H1 (cell line): Measurements from ENCODE around the gene LCN6. TPM values are rescaled to one million over a fixed set of nuclear protein-coding genes. Genes with fewer than 3 reads are reported as not detected.
"Not testable (repeated sequence)": the region's sequence is repeated elsewhere in the genome, so short reads cannot be mapped to it uniquely, and the experiment has no call there.

Experiments
- CTCF ChIA-PET: fragments of 300-600 bp; sonication (Branson Sonifier 250); formaldehyde crosslinking; loops from one replicate; lab custom pipeline; 2021; ENCODE audit not compliant: partially characterized antibody; lab: Charles Lee
- POLR2A ChIA-PET: fragments of 300-600 bp; sonication (Branson Sonifier 250); formaldehyde crosslinking; loops from one replicate; lab custom pipeline; 2021; ENCODE audit warnings: inconsistent platforms; ENCODE audit not compliant: partially characterized antibody; lab: Charles Lee
- DNase-seq, 2 experiments: peaks; one replicate each; pipeline versions ENCODE4 v3.0.0 to v3.0.0-alpha.2; 2010 to 2022; ENCODE audit warnings: low spot score in 2 of 2, low read depth in 1 of 2, mixed read lengths in 1 of 2
- FAIRE-seq: peaks from 2 replicates; lab custom pipeline; 2011; peaks lifted over from hg19 to GRCh38; lab: Jason Lieb, UNC
- H2AFZ ChIP-seq: 2 replicates; pipeline ENCODE4 v1.8.1; 2012; ENCODE audit warnings: low read length, inconsistent platforms
- H2AK5ac ChIP-seq: 2 replicates; pipeline ENCODE4 v1.6.1; 2013; ENCODE audit warnings: low read depth, low read length
- H2BK120ac ChIP-seq: replicated peaks from 2 replicates; pipeline ENCODE3; 2013; ENCODE audit warnings: low read depth, low read length, inconsistent platforms
- H2BK12ac ChIP-seq: 2 replicates; pipeline ENCODE4 v1.6.1; 2013; ENCODE audit warnings: low read depth, low read length
- H2BK15ac ChIP-seq: 2 replicates; pipeline ENCODE4 v1.6.1; 2013; ENCODE audit warnings: low read length
- H2BK20ac ChIP-seq: 2 replicates; pipeline ENCODE4 v1.6.1; 2013; ENCODE audit warnings: low read length
- H2BK5ac ChIP-seq: 2 replicates; pipeline ENCODE4 v1.6.1; 2013; ENCODE audit warnings: low read depth, low read length
- H3K14ac ChIP-seq: 2 replicates; pipeline ENCODE4 v1.6.1; 2013; ENCODE audit warnings: inconsistent platforms; ENCODE audit not compliant: insufficient read length
- H3K18ac ChIP-seq: 2 replicates; pipeline ENCODE4 v1.6.1; 2013; ENCODE audit warnings: low read length; ENCODE audit errors: extremely low read depth
- H3K23ac ChIP-seq: 2 replicates; pipeline ENCODE4 v1.6.1; 2013; ENCODE audit warnings: inconsistent platforms; ENCODE audit not compliant: insufficient read length
- H3K23me2 ChIP-seq: 2 replicates; pipeline ENCODE4 v1.6.1; 2013; ENCODE audit warnings: low read depth, low read length
- H3K27ac ChIP-seq: 2 replicates; pipeline ENCODE4 v1.6.1; 2011; ENCODE audit warnings: low read depth, low read length, inconsistent platforms
- H3K27me3 ChIP-seq, 4 experiments: replicated peaks in 1 of 4; 1 replicate in 1 of 4; 2 replicates in 3 of 4; pipeline versions ENCODE4 v1.6.1 to v1.8.1; 2011 to 2013; ENCODE audit warnings: low read length in 3 of 4, mild to moderate bottlenecking in 3 of 4, inconsistent platforms in 2 of 4, mixed read lengths in 2 of 4, moderate library complexity in 1 of 4; ENCODE audit not compliant: control insufficient read depth in 3 of 4, insufficient read depth in 3 of 4; ENCODE audit errors: extremely low read depth in 1 of 4
- H3K36me3 ChIP-seq, 4 experiments: 2 replicates each; pipeline versions ENCODE4 v1.6.1 to v1.8.1; 2011 to 2013; ENCODE audit warnings: mild to moderate bottlenecking in 4 of 4, low read length in 3 of 4, moderate library complexity in 2 of 4, control low read depth in 1 of 4, inconsistent platforms in 1 of 4; ENCODE audit not compliant: insufficient read depth in 4 of 4, control insufficient read depth in 2 of 4
- H3K4ac ChIP-seq: replicated peaks from 2 replicates; pipeline ENCODE3; 2013; ENCODE audit warnings: low read length, low read depth, mixed read lengths, inconsistent platforms; ENCODE audit not compliant: insufficient read length
- H3K4me1 ChIP-seq, 4 experiments: replicated peaks in 1 of 4; 1 replicate in 1 of 4; 2 replicates in 3 of 4; pipeline versions ENCODE4 v1.6.1 to v1.8.1; 2011 to 2013; ENCODE audit warnings: low read length in 3 of 4, inconsistent platforms in 2 of 4, mixed read lengths in 1 of 4; ENCODE audit not compliant: insufficient read depth in 4 of 4, control insufficient read depth in 3 of 4
- H3K4me2 ChIP-seq, 2 experiments: 2 replicates each; pipeline versions ENCODE4 v1.6.1 to v1.8.1; 2011 to 2013; ENCODE audit warnings: low read depth in 2 of 2, low read length in 2 of 2, control low read depth in 1 of 2, inconsistent platforms in 1 of 2, mild to moderate bottlenecking in 1 of 2; ENCODE audit not compliant: insufficient read depth in 1 of 2
- H3K4me3 ChIP-seq, 4 experiments: fragments of 200-600, 300-600 bp in 1 of 4; sonication (generic), shearing (Covaris generic), sonication (Bioruptor Twin) in 1 of 4; 2 replicates each; pipeline versions ENCODE4 v1.5.1 to v1.8.1; 2011 to 2016; ENCODE audit warnings: low read length in 4 of 4, low read depth in 3 of 4, control low read depth in 2 of 4, inconsistent platforms in 2 of 4, mild to moderate bottlenecking in 2 of 4, mixed read lengths in 1 of 4, moderate library complexity in 1 of 4; ENCODE audit not compliant: insufficient read depth in 2 of 4; ENCODE audit errors: extremely low read depth in 1 of 4
- H3K56ac ChIP-seq: replicated peaks from 2 replicates; pipeline ENCODE3; 2013; ENCODE audit warnings: low read depth, mild to moderate bottlenecking, mixed read lengths, low read length, inconsistent platforms; ENCODE audit not compliant: insufficient read length
- H3K79me1 ChIP-seq: 2 replicates; pipeline ENCODE4 v1.6.1; 2013; ENCODE audit warnings: low read depth, low read length, control low read depth
- H3K79me2 ChIP-seq, 2 experiments: 2 replicates each; pipeline versions ENCODE4 v1.6.1 to v1.8.1; 2012 to 2013; ENCODE audit warnings: low read length in 2 of 2, mild to moderate bottlenecking in 2 of 2, inconsistent platforms in 1 of 2; ENCODE audit not compliant: insufficient read depth in 2 of 2, control insufficient read depth in 1 of 2
- H3K9ac ChIP-seq, 4 experiments: replicated peaks in 1 of 4; 1 replicate in 1 of 4; 2 replicates in 3 of 4; pipeline versions ENCODE4 v1.6.1 to v1.8.1; 2011 to 2013; ENCODE audit warnings: low read depth in 3 of 4, low read length in 3 of 4, control low read depth in 2 of 4, mild to moderate bottlenecking in 2 of 4, moderate library complexity in 2 of 4, inconsistent platforms in 1 of 4; ENCODE audit errors: extremely low read depth in 1 of 4
- H3K9me3 ChIP-seq, 2 experiments: 2 replicates each; pipeline versions ENCODE4 v1.6.1 to v1.8.1; 2012 to 2013; ENCODE audit warnings: mild to moderate bottlenecking in 2 of 2, moderate library complexity in 2 of 2, control low read depth in 1 of 2, inconsistent platforms in 1 of 2, low read depth in 1 of 2, low read length in 1 of 2, mixed read lengths in 1 of 2; ENCODE audit not compliant: insufficient read depth in 2 of 2
- H4K20me1 ChIP-seq, 2 experiments: replicated peaks in 1 of 2; 2 replicates each; pipeline versions ENCODE3 to v1.8.1; 2011 to 2013; ENCODE audit warnings: inconsistent platforms in 2 of 2, low read length in 2 of 2, mild to moderate bottlenecking in 1 of 2; ENCODE audit not compliant: insufficient read depth in 2 of 2, control insufficient read depth in 1 of 2
- H4K5ac ChIP-seq: 2 replicates; pipeline ENCODE4 v1.6.1; 2013; ENCODE audit warnings: low read length, low read depth, mixed read lengths, inconsistent platforms; ENCODE audit not compliant: insufficient read length
- H4K8ac ChIP-seq: 2 replicates; pipeline ENCODE4 v1.8.0; 2013; ENCODE audit warnings: mild to moderate bottlenecking, moderate library complexity, low read length, inconsistent platforms; ENCODE audit not compliant: insufficient read depth; ENCODE audit errors: extremely low read depth
- H4K91ac ChIP-seq: replicated peaks from 2 replicates; pipeline ENCODE3; 2013; ENCODE audit warnings: low read length, mixed read lengths, inconsistent platforms; ENCODE audit not compliant: insufficient read length
- BACH1 ChIP-seq: IDR thresholded peaks from 2 replicates; pipeline ENCODE4 v1.6.1; 2012; ENCODE audit warnings: low read length, improper control_type of control experiment
- WGBS, 2 experiments: shearing (Covaris generic) in 1 of 2; methylation state at CpG; one replicate each; pipeline versions ENCODE4 v1.1.6 to v1.1.7; 2013 to 2015; ENCODE audit warnings: low lambda C conversion rate in 2 of 2, mixed read lengths in 2 of 2, inconsistent platforms in 1 of 2, low coverage in 1 of 2, missing lambda C conversion rate in 1 of 2; ENCODE audit not compliant: insufficient replicate concordance in 2 of 2, insufficient coverage in 1 of 2, insufficient read length in 1 of 2; ENCODE audit errors: extremely low coverage in 1 of 2, missing lambda C conversion rate in 1 of 2; 5-methylcytosine and 5-hydroxymethylcytosine counted together
- polyA plus RNA-seq, 7 experiments: library from polyadenylated mRNA; depleted of rRNA in 3 of 7; stranded (reverse) in 5 of 7; unstranded in 2 of 7; fragments of >200 nt in 5 of 7; fragments of 200-250 nt in 2 of 7; gene quantifications; 1 replicate in 5 of 7; 2 replicates in 1 of 7; 4 replicates in 1 of 7; pipeline versions ENCODE4 v1.2.1 to v1.2.3, GENCODE V29; 2011 to 2013; ENCODE audit warnings: missing spikeins in 2 of 7, mixed read lengths in 2 of 7
- total RNA-seq: library from RNA; stranded (reverse); fragmentation: NEBNext Ultra II Directional; extraction: Animal tissue kit (Norgen Biotek cat#: 25700); gene quantifications from 2 replicates; pipeline ENCODE4 v1.2.1, GENCODE V29; 2021
- TF ChIP-seq, protein P1 (sequence below), 3 experiments: IDR thresholded peaks; 1 replicate in 2 of 3; 2 replicates in 1 of 3; pipeline versions ENCODE4 v1.5.1 to v1.6.1; 2011; ENCODE audit warnings: low read length in 3 of 3, mild to moderate bottlenecking in 3 of 3, inconsistent platforms in 2 of 3, low read depth in 1 of 3, moderate library complexity in 1 of 3; ENCODE audit not compliant: insufficient read depth in 1 of 3; ENCODE audit errors: control extremely low read depth in 1 of 3

Gene LCN6
- total and polyA plus RNA-seq, 2 of the 8 experiments (the other 6 are each of a cell fraction or from before 2014, with no cell fraction given): not detected

DNA sequence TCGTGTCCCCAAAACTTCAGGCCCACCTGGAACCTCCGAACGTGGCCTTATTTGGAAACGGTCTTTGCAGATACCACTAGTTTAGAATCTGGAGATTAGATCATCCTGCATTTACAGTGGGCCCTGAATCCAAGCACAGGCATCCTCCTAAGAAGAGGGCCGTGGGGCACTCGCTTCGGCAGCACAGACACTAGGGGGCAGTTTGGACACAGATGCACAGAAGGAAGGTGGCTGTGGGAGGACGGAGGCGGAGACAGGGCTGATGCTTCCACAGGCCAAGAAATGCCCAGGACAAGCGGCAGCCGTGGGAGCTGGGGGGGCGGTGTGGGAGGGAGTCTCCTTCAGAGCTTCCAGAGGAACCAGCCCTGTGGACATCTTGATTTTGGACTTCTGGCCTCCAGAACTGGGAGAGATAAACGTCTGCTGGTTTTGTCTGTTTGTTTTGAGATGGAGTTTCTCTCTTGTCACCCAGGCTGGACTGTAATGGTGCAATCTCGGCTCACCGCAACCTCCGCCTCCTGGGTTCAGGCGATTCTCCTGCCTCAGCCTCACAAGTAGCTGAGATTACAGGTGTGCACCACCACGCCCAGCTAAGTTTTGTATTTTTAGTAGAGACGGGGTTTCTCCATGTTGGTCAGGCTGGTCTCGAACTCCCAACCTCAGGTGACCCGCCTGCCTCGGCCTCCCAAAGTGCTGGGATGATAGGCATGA lies 12.7 kb upstream of the LCN6 start:
- H2BK15ac ChIP-seq, H3K9ac ChIP-seq, DNase-seq, H3K36me3 ChIP-seq, H2AK5ac ChIP-seq, H2BK20ac ChIP-seq, H3K14ac ChIP-seq, H3K56ac ChIP-seq, H3K27ac ChIP-seq, H3K4ac ChIP-seq, FAIRE-seq, H4K5ac ChIP-seq, H3K9me3 ChIP-seq, H3K23ac ChIP-seq, H4K20me1 ChIP-seq, H3K79me2 ChIP-seq, H2BK5ac ChIP-seq, H2AFZ ChIP-seq, H3K4me2 ChIP-seq, H4K91ac ChIP-seq, H3K79me1 ChIP-seq, H2BK120ac ChIP-seq, H3K27me3 ChIP-seq, H2BK12ac ChIP-seq, H3K18ac ChIP-seq, H3K4me3 ChIP-seq, H3K23me2 ChIP-seq: not testable (repeated sequence)
- ChIA-PET CTCF (interaction anchor here (1.1 to 5.1 kb wide), 13 partner anchors 10 to 437 kb away, joined by 3 to 33 read pairs (median 4); no protein-coding TSS in a partner anchor), POLR2A (interaction anchor here (1.0 to 3.8 kb wide), 6 partner anchors 33 to 54 kb away, joined by 3 to 34 read pairs (median 3); partner anchors contain the start of gene RABL6)
- Histone ChIP-seq H3K4me1 (peaks cover 0 to 13% (median 6%) of the 10 kb centered on the region in 4 experiments; a peak in 4 of 7 replicates), H4K8ac (peak overlapping the region; percentile 20; the same call in 1 of the 2 replicates)
- 77% methylated on average over 16 of the region's 22 CpGs; no CpG with 5 or more reads in 1 of the 2 experiments for WGBS, 2 experiments
- TF ChIP-seq, protein P1, sequence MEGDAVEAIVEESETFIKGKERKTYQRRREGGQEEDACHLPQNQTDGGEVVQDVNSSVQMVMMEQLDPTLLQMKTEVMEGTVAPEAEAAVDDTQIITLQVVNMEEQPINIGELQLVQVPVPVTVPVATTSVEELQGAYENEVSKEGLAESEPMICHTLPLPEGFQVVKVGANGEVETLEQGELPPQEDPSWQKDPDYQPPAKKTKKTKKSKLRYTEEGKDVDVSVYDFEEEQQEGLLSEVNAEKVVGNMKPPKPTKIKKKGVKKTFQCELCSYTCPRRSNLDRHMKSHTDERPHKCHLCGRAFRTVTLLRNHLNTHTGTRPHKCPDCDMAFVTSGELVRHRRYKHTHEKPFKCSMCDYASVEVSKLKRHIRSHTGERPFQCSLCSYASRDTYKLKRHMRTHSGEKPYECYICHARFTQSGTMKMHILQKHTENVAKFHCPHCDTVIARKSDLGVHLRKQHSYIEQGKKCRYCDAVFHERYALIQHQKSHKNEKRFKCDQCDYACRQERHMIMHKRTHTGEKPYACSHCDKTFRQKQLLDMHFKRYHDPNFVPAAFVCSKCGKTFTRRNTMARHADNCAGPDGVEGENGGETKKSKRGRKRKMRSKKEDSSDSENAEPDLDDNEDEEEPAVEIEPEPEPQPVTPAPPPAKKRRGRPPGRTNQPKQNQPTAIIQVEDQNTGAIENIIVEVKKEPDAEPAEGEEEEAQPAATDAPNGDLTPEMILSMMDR (IDR thresholded peaks at IDR 0.05; ENCODE audit: control extremely low read depth in 1 of 3, insufficient read depth in 1 of 3, low read depth in 1 of 3, low read length in 3 of 3): peak in 2 of 3 experiments; percentile 38 to 67; a peak in 3 of 4 replicates
- peak; percentile 31; the same call in 1 of the 2 replicates for TF ChIP-seq BACH1
